Testis (tissue), 3 donors: ENCODE measurements around the gene NEAT1. TPM values are rescaled to one million over a fixed set of nuclear protein-coding genes. Genes with fewer than 3 reads are reported as not detected.
A peak's percentile ranks its signal among the peaks of the same experiment; 100 is the strongest.

Experiments used
- DNase-seq: peaks from one replicate; pipeline ENCODE4 v3.0.0-alpha.2; 2019
- H3K27ac ChIP-seq, 2 donors: fragments of 200-600 bp; sonication (generic); one replicate each; pipeline ENCODE4 v1.5.1; 2019
- H3K27me3 ChIP-seq: fragments of 200-600 bp; sonication (generic); one replicate; pipeline ENCODE4 v1.5.1; 2019
- H3K36me3 ChIP-seq: fragments of 200-600 bp; sonication (generic); one replicate; pipeline ENCODE4 v1.5.1; 2017; ENCODE audit warnings: low read depth; ENCODE audit errors: missing control alignments
- H3K4me1 ChIP-seq: fragments of 200-600 bp; sonication (generic); one replicate; pipeline ENCODE4 v1.5.1; 2019
- H3K4me3 ChIP-seq, 2 donors: fragments of 200-600 bp; sonication (generic); one replicate each; pipeline ENCODE4 v1.5.1; 2017 to 2019
- H3K9me3 ChIP-seq: fragments of 200-600 bp; sonication (generic); one replicate; pipeline ENCODE4 v1.5.1; 2017
- CTCF ChIP-seq, 3 experiments: fragments of 450-650 bp in 2 of 3; fragments of 200-600 bp in 1 of 3; sonication (generic) in 1 of 3; IDR thresholded peaks; one replicate each; pipeline ENCODE4 v1.5.1; 2016 to 2019; ENCODE audit warnings: antibody characterized with exemption in 3 of 3, mild to moderate bottlenecking in 2 of 3, moderate library complexity in 1 of 3
- POLR2A ChIP-seq: fragments of 450-650 bp; IDR thresholded peaks from one replicate; pipeline ENCODE4 v1.6.1; 2017; ENCODE audit warnings: antibody characterized with exemption, mild to moderate bottlenecking, moderate library complexity
- WGBS, 2 donors: methylation state at CpG; one replicate each; pipeline ENCODE4 v1.1.5; 2018; 5-methylcytosine and 5-hydroxymethylcytosine counted together
- intact Hi-C: fragments of 100-400 bp; cut with DNase I; formaldehyde crosslinking; loops from one replicate; pipeline ENCODE4 v1.15.1; 2023; ENCODE audit warnings: low total_unique reads
- polyA plus RNA-seq: library from polyadenylated mRNA; stranded (reverse); fragments of 350-450 nt; fragmentation: Illumina TruSeq; extraction: RNeasy Lipid Tissue Mini Kit (QIAGEN cat#74804); gene quantifications from one replicate; pipeline ENCODE4 v1.2.3, GENCODE V29; 2014; ENCODE audit warnings: low read depth, low replicate concordance; ENCODE audit not compliant: insufficient read depth
- total RNA-seq, 2 donors: library from RNA; depleted of rRNA; stranded (reverse); fragments of >200 nt; gene quantifications; one replicate each; pipeline ENCODE4 v1.2.3, GENCODE V29; 2016

Gene NEAT1
- total and polyA plus RNA-seq, 3 donors from 2014 or later = 189 to 243 (median 230) TPM

- Histone ChIP-seq H3K4me3 (peak overlapping the region; percentile 86 to 93), H3K36me3 (no peaks in the 10 kb centered on the region), H3K9me3 (no peaks in the 10 kb centered on the region), H3K27ac (peak overlapping the region; percentile 94 to 96), H3K27me3 (no peaks in the 10 kb centered on the region), H3K4me1 (peaks cover 33% of the 10 kb centered on the region)
- 25 to 29% methylated on average over 11 of the region's 11 CpGs for WGBS, 2 donors
- TF ChIP-seq CTCF (IDR thresholded peaks at IDR 0.05) (no peak), POLR2A (no peak)
- DNase-seq = peak; percentile 55
- intact Hi-C loops = no loop called here
Observed at GRCh38 chr11:65427691-65428577, 5.3 kb downstream of the NEAT1 start.

- peak overlapping the region in 1 of 2 donors; percentile 93 for H3K4me3 ChIP-seq
- H3K4me1 ChIP-seq = peaks cover 33% of the 10 kb centered on the region
- peak; percentile 48 for DNase-seq
- intact Hi-C loops = no loop called here
- no peaks in the 10 kb centered on the region for H3K27me3 ChIP-seq
- H3K9me3 ChIP-seq = no peaks in the 10 kb centered on the region
- H3K27ac ChIP-seq = peak overlapping the region; percentile 94 to 96
- WGBS, 2 donors = 27 to 32% methylated on average over 5 of the region's 5 CpGs
- TF ChIP-seq POLR2A = no peak
- no peak for TF ChIP-seq CTCF (IDR thresholded peaks at IDR 0.05)
- H3K36me3 ChIP-seq = no peaks in the 10 kb centered on the region
Observed at GRCh38 chr11:65428578-65429067, 6.0 kb downstream of the NEAT1 start.

- WGBS, 2 donors = 18 to 29% methylated on average over 9 of the region's 9 CpGs
- Histone ChIP-seq H3K27me3 (no peaks in the 10 kb centered on the region), H3K36me3 (no peaks in the 10 kb centered on the region), H3K4me3 (no peak overlapping the region), H3K9me3 (no peaks in the 10 kb centered on the region), H3K27ac (peak overlapping the region in 1 of 2 donors; percentile 96), H3K4me1 (peaks cover 33% of the 10 kb centered on the region)
- intact Hi-C loops = no loop called here
- TF ChIP-seq CTCF (IDR thresholded peaks at IDR 0.05) (no peak), POLR2A (no peak)
- DNase-seq = peak; percentile 50
Observed at GRCh38 chr11:65429068-65429681, 6.6 kb downstream of the NEAT1 start.

- DNase-seq = peak; percentile 64
- TF ChIP-seq CTCF (IDR thresholded peaks at IDR 0.05) = peak in 1 of 3 experiments; percentile 10
- TF ChIP-seq POLR2A = no peak
- Histone ChIP-seq H3K9me3 (no peaks in the 10 kb centered on the region), H3K4me3 (no peak overlapping the region), H3K4me1 (peaks cover 36% of the 10 kb centered on the region), H3K27ac (peak overlapping the region; percentile 42 to 96), H3K27me3 (no peaks in the 10 kb centered on the region), H3K36me3 (no peaks in the 10 kb centered on the region)
- intact Hi-C loops = no loop called here
- WGBS, 2 donors = 34% methylated on average over 9 of the region's 9 CpGs
Observed at GRCh38 chr11:65429724-65430405, 7.3 kb downstream of the NEAT1 start.
